Measurements from ENCODE around the gene MYO1E. TPM values are rescaled to one million over a fixed set of nuclear protein-coding genes. Genes with fewer than 3 reads are reported as not detected.
A peak's percentile ranks its signal among the peaks of the same experiment; 100 is the strongest.

Gene MYO1E
- total RNA-seq, 1 experiment from 2014 or later, result 83.6 TPM

DNA sequence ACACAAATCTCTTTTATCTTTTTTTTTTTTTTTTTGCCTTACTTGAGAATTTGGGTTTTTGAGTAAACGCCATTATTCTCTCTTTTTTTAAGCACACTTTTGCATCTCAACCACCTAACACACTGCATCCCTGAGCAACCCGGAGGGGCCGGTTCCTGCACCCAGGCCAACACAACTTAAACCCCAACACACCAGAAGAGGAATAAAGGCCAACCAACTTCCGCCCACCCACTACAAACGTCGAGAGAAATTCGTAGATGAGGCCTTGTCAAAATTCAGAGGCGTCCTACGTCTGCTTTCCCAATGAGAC is 268.1 kb downstream of the MYO1E start (continued):
- TF ChIP-seq, protein P1, sequence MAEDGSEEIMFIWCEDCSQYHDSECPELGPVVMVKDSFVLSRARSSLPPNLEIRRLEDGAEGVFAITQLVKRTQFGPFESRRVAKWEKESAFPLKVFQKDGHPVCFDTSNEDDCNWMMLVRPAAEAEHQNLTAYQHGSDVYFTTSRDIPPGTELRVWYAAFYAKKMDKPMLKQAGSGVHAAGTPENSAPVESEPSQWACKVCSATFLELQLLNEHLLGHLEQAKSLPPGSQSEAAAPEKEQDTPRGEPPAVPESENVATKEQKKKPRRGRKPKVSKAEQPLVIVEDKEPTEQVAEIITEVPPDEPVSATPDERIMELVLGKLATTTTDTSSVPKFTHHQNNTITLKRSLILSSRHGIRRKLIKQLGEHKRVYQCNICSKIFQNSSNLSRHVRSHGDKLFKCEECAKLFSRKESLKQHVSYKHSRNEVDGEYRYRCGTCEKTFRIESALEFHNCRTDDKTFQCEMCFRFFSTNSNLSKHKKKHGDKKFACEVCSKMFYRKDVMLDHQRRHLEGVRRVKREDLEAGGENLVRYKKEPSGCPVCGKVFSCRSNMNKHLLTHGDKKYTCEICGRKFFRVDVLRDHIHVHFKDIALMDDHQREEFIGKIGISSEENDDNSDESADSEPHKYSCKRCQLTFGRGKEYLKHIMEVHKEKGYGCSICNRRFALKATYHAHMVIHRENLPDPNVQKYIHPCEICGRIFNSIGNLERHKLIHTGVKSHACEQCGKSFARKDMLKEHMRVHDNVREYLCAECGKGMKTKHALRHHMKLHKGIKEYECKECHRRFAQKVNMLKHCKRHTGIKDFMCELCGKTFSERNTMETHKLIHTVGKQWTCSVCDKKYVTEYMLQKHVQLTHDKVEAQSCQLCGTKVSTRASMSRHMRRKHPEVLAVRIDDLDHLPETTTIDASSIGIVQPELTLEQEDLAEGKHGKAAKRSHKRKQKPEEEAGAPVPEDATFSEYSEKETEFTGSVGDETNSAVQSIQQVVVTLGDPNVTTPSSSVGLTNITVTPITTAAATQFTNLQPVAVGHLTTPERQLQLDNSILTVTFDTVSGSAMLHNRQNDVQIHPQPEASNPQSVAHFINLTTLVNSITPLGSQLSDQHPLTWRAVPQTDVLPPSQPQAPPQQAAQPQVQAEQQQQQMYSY (CRISPR knock-in tag; IDR thresholded peaks at IDR 0.05), result no peak

DNA sequence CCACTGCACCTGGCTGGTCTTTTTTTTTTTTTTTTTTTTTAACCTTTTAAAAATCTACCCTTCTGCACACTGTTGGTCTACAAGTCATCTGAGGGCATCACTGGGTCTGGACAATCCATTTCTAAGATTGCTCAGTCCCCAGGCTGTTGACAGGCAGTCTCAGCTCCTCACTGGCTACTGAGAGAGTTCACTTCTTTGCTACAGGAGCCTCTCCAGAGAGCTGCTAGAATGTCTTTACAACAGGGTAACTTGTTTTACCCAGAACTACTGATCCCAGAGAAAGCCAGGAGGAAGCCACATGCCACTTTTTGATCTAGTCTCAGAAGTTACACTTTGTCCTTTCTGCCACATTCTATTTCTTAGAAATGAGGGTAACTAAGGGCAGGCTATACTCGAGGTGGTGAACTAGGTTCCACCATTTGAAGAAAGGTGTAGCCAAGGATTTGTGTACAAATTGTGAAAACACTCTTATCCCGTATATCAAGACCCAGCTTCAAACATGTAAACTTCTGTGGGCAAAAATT is 273.4 kb downstream of the MYO1E start:
- H3K4me1 Mint-ChIP-seq, result peaks cover 2% of the 10 kb centered on the region; the same call in 1 of the 2 replicates
- no peak overlapping the region for H3K4me3 Mint-ChIP-seq
- H3K36me3 Mint-ChIP-seq, result peaks cover 12% of the 10 kb centered on the region
- ATAC-seq (no peak), DNase-seq (ENCODE audit: low spot score) (no peak)
- peak overlapping the region; percentile 63 for H3K27ac Mint-ChIP-seq
- no peaks in the 10 kb centered on the region for H3K9me3 Mint-ChIP-seq
- no peaks in the 10 kb centered on the region for H3K27me3 Mint-ChIP-seq (ENCODE audit: low read depth)
- POLR2A ChIA-PET, result no interaction called here
- CTCF ChIA-PET, result no interaction called here
- TF ChIP-seq ZNF396 (CRISPR knock-in tag; IDR thresholded peaks at IDR 0.05; ENCODE audit: borderline replicate concordance), result no peak
- TF ChIP-seq, protein P2, sequence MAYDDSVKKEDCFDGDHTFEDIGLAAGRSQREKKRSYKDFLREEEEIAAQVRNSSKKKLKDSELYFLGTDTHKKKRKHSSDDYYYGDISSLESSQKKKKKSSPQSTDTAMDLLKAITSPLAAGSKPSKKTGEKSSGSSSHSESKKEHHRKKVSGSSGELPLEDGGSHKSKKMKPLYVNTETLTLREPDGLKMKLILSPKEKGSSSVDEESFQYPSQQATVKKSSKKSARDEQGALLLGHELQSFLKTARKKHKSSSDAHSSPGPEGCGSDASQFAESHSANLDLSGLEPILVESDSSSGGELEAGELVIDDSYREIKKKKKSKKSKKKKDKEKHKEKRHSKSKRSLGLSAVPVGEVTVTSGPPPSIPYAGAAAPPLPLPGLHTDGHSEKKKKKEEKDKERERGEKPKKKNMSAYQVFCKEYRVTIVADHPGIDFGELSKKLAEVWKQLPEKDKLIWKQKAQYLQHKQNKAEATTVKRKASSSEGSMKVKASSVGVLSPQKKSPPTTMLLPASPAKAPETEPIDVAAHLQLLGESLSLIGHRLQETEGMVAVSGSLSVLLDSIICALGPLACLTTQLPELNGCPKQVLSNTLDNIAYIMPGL (CRISPR knock-in tag; IDR thresholded peaks at IDR 0.05), result no peak
- TF ChIP-seq NR3C1 (CRISPR knock-in tag; conservative IDR thresholded peaks at IDR 0.05; ENCODE audit: low read depth), result no peak
- no peak for TF ChIP-seq CBFB (CRISPR knock-in tag; IDR thresholded peaks at IDR 0.05; ENCODE audit: low read depth)
- TF ChIP-seq TCF7 (CRISPR knock-in tag; IDR thresholded peaks at IDR 0.05; ENCODE audit: low read depth), result no peak
- no peak for TF ChIP-seq RORB (CRISPR knock-in tag; IDR thresholded peaks at IDR 0.05)
- TF ChIP-seq EMX1 (CRISPR knock-in tag; IDR thresholded peaks at IDR 0.05), result no peak
- no peak for TF ChIP-seq ZNF317 (CRISPR knock-in tag; IDR thresholded peaks at IDR 0.05; ENCODE audit: borderline replicate concordance, low read depth)
- TF ChIP-seq, protein P3, sequence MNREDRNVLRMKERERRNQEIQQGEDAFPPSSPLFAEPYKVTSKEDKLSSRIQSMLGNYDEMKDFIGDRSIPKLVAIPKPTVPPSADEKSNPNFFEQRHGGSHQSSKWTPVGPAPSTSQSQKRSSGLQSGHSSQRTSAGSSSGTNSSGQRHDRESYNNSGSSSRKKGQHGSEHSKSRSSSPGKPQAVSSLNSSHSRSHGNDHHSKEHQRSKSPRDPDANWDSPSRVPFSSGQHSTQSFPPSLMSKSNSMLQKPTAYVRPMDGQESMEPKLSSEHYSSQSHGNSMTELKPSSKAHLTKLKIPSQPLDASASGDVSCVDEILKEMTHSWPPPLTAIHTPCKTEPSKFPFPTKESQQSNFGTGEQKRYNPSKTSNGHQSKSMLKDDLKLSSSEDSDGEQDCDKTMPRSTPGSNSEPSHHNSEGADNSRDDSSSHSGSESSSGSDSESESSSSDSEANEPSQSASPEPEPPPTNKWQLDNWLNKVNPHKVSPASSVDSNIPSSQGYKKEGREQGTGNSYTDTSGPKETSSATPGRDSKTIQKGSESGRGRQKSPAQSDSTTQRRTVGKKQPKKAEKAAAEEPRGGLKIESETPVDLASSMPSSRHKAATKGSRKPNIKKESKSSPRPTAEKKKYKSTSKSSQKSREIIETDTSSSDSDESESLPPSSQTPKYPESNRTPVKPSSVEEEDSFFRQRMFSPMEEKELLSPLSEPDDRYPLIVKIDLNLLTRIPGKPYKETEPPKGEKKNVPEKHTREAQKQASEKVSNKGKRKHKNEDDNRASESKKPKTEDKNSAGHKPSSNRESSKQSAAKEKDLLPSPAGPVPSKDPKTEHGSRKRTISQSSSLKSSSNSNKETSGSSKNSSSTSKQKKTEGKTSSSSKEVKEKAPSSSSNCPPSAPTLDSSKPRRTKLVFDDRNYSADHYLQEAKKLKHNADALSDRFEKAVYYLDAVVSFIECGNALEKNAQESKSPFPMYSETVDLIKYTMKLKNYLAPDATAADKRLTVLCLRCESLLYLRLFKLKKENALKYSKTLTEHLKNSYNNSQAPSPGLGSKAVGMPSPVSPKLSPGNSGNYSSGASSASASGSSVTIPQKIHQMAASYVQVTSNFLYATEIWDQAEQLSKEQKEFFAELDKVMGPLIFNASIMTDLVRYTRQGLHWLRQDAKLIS (CRISPR knock-in tag; IDR thresholded peaks at IDR 0.05; ENCODE audit: borderline replicate concordance), result no peak
- TF ChIP-seq, protein P4, sequence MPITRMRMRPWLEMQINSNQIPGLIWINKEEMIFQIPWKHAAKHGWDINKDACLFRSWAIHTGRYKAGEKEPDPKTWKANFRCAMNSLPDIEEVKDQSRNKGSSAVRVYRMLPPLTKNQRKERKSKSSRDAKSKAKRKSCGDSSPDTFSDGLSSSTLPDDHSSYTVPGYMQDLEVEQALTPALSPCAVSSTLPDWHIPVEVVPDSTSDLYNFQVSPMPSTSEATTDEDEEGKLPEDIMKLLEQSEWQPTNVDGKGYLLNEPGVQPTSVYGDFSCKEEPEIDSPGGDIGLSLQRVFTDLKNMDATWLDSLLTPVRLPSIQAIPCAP (CRISPR knock-in tag; IDR thresholded peaks at IDR 0.05), result no peak
- TF ChIP-seq, protein P5, sequence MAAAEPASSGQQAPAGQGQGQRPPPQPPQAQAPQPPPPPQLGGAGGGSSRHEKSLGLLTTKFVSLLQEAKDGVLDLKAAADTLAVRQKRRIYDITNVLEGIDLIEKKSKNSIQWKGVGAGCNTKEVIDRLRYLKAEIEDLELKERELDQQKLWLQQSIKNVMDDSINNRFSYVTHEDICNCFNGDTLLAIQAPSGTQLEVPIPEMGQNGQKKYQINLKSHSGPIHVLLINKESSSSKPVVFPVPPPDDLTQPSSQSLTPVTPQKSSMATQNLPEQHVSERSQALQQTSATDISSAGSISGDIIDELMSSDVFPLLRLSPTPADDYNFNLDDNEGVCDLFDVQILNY (CRISPR knock-in tag; IDR thresholded peaks at IDR 0.05), result no peak
- no peak for TF ChIP-seq ESRRA (CRISPR knock-in tag; IDR thresholded peaks at IDR 0.05; ENCODE audit: borderline replicate concordance)
- TF ChIP-seq, protein P6, sequence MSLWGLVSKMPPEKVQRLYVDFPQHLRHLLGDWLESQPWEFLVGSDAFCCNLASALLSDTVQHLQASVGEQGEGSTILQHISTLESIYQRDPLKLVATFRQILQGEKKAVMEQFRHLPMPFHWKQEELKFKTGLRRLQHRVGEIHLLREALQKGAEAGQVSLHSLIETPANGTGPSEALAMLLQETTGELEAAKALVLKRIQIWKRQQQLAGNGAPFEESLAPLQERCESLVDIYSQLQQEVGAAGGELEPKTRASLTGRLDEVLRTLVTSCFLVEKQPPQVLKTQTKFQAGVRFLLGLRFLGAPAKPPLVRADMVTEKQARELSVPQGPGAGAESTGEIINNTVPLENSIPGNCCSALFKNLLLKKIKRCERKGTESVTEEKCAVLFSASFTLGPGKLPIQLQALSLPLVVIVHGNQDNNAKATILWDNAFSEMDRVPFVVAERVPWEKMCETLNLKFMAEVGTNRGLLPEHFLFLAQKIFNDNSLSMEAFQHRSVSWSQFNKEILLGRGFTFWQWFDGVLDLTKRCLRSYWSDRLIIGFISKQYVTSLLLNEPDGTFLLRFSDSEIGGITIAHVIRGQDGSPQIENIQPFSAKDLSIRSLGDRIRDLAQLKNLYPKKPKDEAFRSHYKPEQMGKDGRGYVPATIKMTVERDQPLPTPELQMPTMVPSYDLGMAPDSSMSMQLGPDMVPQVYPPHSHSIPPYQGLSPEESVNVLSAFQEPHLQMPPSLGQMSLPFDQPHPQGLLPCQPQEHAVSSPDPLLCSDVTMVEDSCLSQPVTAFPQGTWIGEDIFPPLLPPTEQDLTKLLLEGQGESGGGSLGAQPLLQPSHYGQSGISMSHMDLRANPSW (CRISPR knock-in tag; conservative IDR thresholded peaks at IDR 0.05; ENCODE audit: low read depth), result no peak
- no peak for TF ChIP-seq ZNF138 (CRISPR knock-in tag; conservative IDR thresholded peaks at IDR 0.05)
- TF ChIP-seq SOX15 (CRISPR knock-in tag; IDR thresholded peaks at IDR 0.05), result no peak
- TF ChIP-seq, protein P7, sequence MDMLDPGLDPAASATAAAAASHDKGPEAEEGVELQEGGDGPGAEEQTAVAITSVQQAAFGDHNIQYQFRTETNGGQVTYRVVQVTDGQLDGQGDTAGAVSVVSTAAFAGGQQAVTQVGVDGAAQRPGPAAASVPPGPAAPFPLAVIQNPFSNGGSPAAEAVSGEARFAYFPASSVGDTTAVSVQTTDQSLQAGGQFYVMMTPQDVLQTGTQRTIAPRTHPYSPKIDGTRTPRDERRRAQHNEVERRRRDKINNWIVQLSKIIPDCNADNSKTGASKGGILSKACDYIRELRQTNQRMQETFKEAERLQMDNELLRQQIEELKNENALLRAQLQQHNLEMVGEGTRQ (CRISPR knock-in tag; IDR thresholded peaks at IDR 0.05), result no peak
- no peak for TF ChIP-seq NFYB (CRISPR knock-in tag; conservative IDR thresholded peaks at IDR 0.05; ENCODE audit: low read depth)
- TF ChIP-seq ELF4 (CRISPR knock-in tag; IDR thresholded peaks at IDR 0.05; ENCODE audit: low read depth), result no peak
